GM23338 (cell line): ENCODE results near the gene GALNT15. TPM values are rescaled to one million over a fixed set of nuclear protein-coding genes. Genes with fewer than 3 reads are reported as not detected.

Experiments used
- ATAC-seq: fragments of 200-7000 bp; cut with Tn5 transposase; 3 replicates; pipeline ENCODE4 v1.9.1; 2020
- DNase-seq: peaks from one replicate; pipeline ENCODE4 v3.0.0-alpha.2; 2015; ENCODE audit warnings: low spot score
- H2AFZ ChIP-seq: fragments of 200-600 bp; sonication (generic); 2 replicates; pipeline ENCODE4 v1.8.0; 2016; ENCODE audit warnings: antibody characterized with exemption, mild to moderate bottlenecking, moderate library complexity
- H3F3A ChIP-seq: fragments of 200-600 bp; sonication (generic); replicated peaks from 2 replicates; pipeline ENCODE4 v1.8.0; 2017; ENCODE audit warnings: antibody characterized with exemption, mixed run types, low read depth
- H3K27ac ChIP-seq: fragments of 200-600 bp; sonication (generic); 2 replicates; pipeline ENCODE4 v1.6.1; 2016; ENCODE audit warnings: low read depth
- H3K27me3 ChIP-seq: fragments of 200-600 bp; sonication (generic); 2 replicates; pipeline ENCODE4 v1.8.0; 2016; ENCODE audit warnings: mild to moderate bottlenecking, mixed run types, moderate library complexity; ENCODE audit not compliant: insufficient read depth
- H3K36me3 ChIP-seq: fragments of 200-600 bp; sonication (generic); 2 replicates; pipeline ENCODE4 v1.8.0; 2016; ENCODE audit warnings: mild to moderate bottlenecking; ENCODE audit not compliant: insufficient read depth
- H3K4me1 ChIP-seq: fragments of 200-600 bp; sonication (generic); 2 replicates; pipeline ENCODE4 v1.8.0; 2016; ENCODE audit warnings: mild to moderate bottlenecking, moderate library complexity; ENCODE audit not compliant: insufficient read depth
- H3K4me2 ChIP-seq: fragments of 200-600 bp; sonication (generic); 2 replicates; pipeline ENCODE4 v1.7.1; 2017; ENCODE audit warnings: mixed run types
- H3K4me3 ChIP-seq: fragments of 200-600 bp; sonication (generic); 2 replicates; pipeline ENCODE4 v1.6.1; 2016; ENCODE audit warnings: mixed run types
- H3K79me2 ChIP-seq: fragments of 200-600 bp; sonication (generic); replicated peaks from 2 replicates; pipeline ENCODE4 v1.8.0; 2017; ENCODE audit warnings: mild to moderate bottlenecking; ENCODE audit not compliant: insufficient read depth
- H3K9me2 ChIP-seq: fragments of 200-600 bp; sonication (generic); 2 replicates; pipeline ENCODE4 v1.8.0; 2017; ENCODE audit not compliant: insufficient read depth
- H4K20me1 ChIP-seq: fragments of 200-600 bp; sonication (generic); replicated peaks from 2 replicates; pipeline ENCODE4 v1.8.0; 2017; ENCODE audit warnings: mild to moderate bottlenecking; ENCODE audit not compliant: insufficient read depth
- H3K27ac Mint-ChIP-seq: 2 replicates; pipeline ENCODE4 v1.8.0; 2020; ENCODE audit warnings: inconsistent platforms, mild to moderate bottlenecking, moderate library complexity, mixed read lengths
- H3K27me3 Mint-ChIP-seq: 3 replicates; pipeline ENCODE4 v1.8.0; 2022; ENCODE audit warnings: low read depth, mild to moderate bottlenecking, moderate library complexity, mixed read lengths, inconsistent platforms; ENCODE audit not compliant: insufficient read depth, poor library complexity
- H3K36me3 Mint-ChIP-seq: 3 replicates; pipeline ENCODE4 v1.8.0; 2021; ENCODE audit warnings: low read depth, mild to moderate bottlenecking, inconsistent platforms, moderate library complexity, mixed read lengths
- H3K4me1 Mint-ChIP-seq: 3 replicates; pipeline ENCODE4 v1.8.0; 2020; ENCODE audit warnings: mild to moderate bottlenecking, inconsistent platforms, mixed read lengths
- H3K4me3 Mint-ChIP-seq: 3 replicates; pipeline ENCODE4 v1.8.0; 2021; ENCODE audit warnings: moderate library complexity, mild to moderate bottlenecking, inconsistent platforms, mixed read lengths
- H3K9me3 Mint-ChIP-seq: 3 replicates; pipeline ENCODE4 v1.8.0; 2020; ENCODE audit warnings: moderate library complexity, mild to moderate bottlenecking, inconsistent platforms, mixed read lengths
- CREB1 ChIP-seq: fragments of 250-450 bp; sonication (Bioruptor Pico); IDR thresholded peaks from 2 replicates; pipeline ENCODE4 v1.5.0; 2020; ENCODE audit warnings: low read depth, mild to moderate bottlenecking, moderate library complexity
- ETS1 ChIP-seq: IDR thresholded peaks from 2 replicates; pipeline ENCODE4 v1.6.1; 2016; ENCODE audit warnings: antibody characterized with exemption
- EZH2 ChIP-seq: fragments of 200-600 bp; sonication (generic); IDR thresholded peaks from one replicate; pipeline ENCODE4 v1.8.0; 2017; ENCODE audit warnings: antibody characterized with exemption, mild to moderate bottlenecking, low read depth; ENCODE audit not compliant: unreplicated experiment
- EZH2phosphoT487 ChIP-seq: fragments of 200-600 bp; sonication (generic); IDR thresholded peaks from one replicate; pipeline ENCODE4 v1.8.1; 2018; ENCODE audit warnings: antibody characterized with exemption; ENCODE audit not compliant: unreplicated experiment
- JUNB ChIP-seq: IDR thresholded peaks from one replicate; pipeline ENCODE4 v1.6.1; 2016; ENCODE audit warnings: antibody characterized with exemption; ENCODE audit not compliant: unreplicated experiment
- NANOG ChIP-seq: IDR thresholded peaks from 2 replicates; pipeline ENCODE4 v1.6.1; 2016; ENCODE audit warnings: antibody characterized with exemption, borderline replicate concordance
- POLR2AphosphoS5 ChIP-seq: IDR thresholded peaks from 2 replicates; pipeline ENCODE4 v1.6.1; 2016; ENCODE audit warnings: antibody characterized with exemption, low read depth
- REST ChIP-seq: IDR thresholded peaks from one replicate; pipeline ENCODE4 v1.6.1; 2018; ENCODE audit warnings: antibody characterized with exemption; ENCODE audit not compliant: unreplicated experiment
- STAT1 ChIP-seq: IDR thresholded peaks from one replicate; pipeline ENCODE4 v1.6.1; 2016; ENCODE audit warnings: antibody characterized with exemption; ENCODE audit not compliant: unreplicated experiment
- ZNF114 ChIP-seq: fragments of 250-450 bp; sonication (Bioruptor Pico); IDR thresholded peaks from 2 replicates; pipeline ENCODE4 v1.5.0; 2020; ENCODE audit warnings: mild to moderate bottlenecking, moderate library complexity
- ZNF331 ChIP-seq: fragments of 250-450 bp; sonication (Bioruptor Pico); IDR thresholded peaks from 2 replicates; pipeline ENCODE4 v1.5.0; 2020; ENCODE audit warnings: low read depth, mild to moderate bottlenecking, moderate library complexity
- polyA plus RNA-seq: library from polyadenylated mRNA; unstranded; fragments of >200 nt; fragmentation: Nextera tagmentation; extraction: Ambion mirVana; gene quantifications from 2 replicates; pipeline ENCODE4 v1.2.1, GENCODE V29; 2016
- total RNA-seq: library from RNA; depleted of rRNA; stranded (reverse); fragments of >200 nt; shearing (Covaris generic); gene quantifications from 2 replicates; pipeline ENCODE4 v1.2.3, GENCODE V29; 2014
- TF ChIP-seq, protein P1 (sequence below), 2 experiments: fragments of 200-600 bp in 1 of 2; sonication (generic) in 1 of 2; conservative IDR thresholded peaks; 2 replicates each; pipeline versions ENCODE4 v1.5.1 to v1.6.1; 2016 to 2017; ENCODE audit warnings: antibody characterized with exemption in 2 of 2, low read depth in 2 of 2, mild to moderate bottlenecking in 2 of 2, moderate library complexity in 1 of 2

GALNT15 gene
- total and polyA plus RNA-seq, 2 experiments from 2014 or later, result 0.06 to 0.35 TPM

- H3K27ac ChIP-seq, result no peak overlapping the region
- no peak overlapping the region for H3K4me3 ChIP-seq
- TF ChIP-seq, protein P1, sequence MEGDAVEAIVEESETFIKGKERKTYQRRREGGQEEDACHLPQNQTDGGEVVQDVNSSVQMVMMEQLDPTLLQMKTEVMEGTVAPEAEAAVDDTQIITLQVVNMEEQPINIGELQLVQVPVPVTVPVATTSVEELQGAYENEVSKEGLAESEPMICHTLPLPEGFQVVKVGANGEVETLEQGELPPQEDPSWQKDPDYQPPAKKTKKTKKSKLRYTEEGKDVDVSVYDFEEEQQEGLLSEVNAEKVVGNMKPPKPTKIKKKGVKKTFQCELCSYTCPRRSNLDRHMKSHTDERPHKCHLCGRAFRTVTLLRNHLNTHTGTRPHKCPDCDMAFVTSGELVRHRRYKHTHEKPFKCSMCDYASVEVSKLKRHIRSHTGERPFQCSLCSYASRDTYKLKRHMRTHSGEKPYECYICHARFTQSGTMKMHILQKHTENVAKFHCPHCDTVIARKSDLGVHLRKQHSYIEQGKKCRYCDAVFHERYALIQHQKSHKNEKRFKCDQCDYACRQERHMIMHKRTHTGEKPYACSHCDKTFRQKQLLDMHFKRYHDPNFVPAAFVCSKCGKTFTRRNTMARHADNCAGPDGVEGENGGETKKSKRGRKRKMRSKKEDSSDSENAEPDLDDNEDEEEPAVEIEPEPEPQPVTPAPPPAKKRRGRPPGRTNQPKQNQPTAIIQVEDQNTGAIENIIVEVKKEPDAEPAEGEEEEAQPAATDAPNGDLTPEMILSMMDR (conservative IDR thresholded peaks at IDR 0.05; ENCODE audit: low read depth in 2 of 2), result no peak
- TF ChIP-seq REST, result no peak
- TF ChIP-seq ZNF331 (CRISPR knock-in tag), result no peak
- no peak for TF ChIP-seq STAT1
- TF ChIP-seq NANOG, result no peak
- H3K27me3 ChIP-seq, result no peaks in the 10 kb centered on the region
- no peak overlapping the region for H2AFZ ChIP-seq
- Mint-ChIP-seq H3K4me1 (no peaks in the 10 kb centered on the region), H3K9me3 (peaks cover 14% of the 10 kb centered on the region; the same call in 2 of the 3 replicates), H3K27me3 (peaks cover 6% of the 10 kb centered on the region), H3K4me3 (no peak overlapping the region), H3K27ac (no peak overlapping the region), H3K36me3 (no peaks in the 10 kb centered on the region)
- H3K36me3 ChIP-seq, result no peaks in the 10 kb centered on the region
- H3K4me1 ChIP-seq, result no peaks in the 10 kb centered on the region
- H3F3A ChIP-seq, result no peaks in the 10 kb centered on the region
- H3K79me2 ChIP-seq, result no peaks in the 10 kb centered on the region
- ATAC-seq, result no peak
- no peak for DNase-seq
- H4K20me1 ChIP-seq, result no peaks in the 10 kb centered on the region
- peaks cover 13% of the 10 kb centered on the region; the same call in 1 of the 2 replicates for H3K9me2 ChIP-seq
- no peak overlapping the region for H3K4me2 ChIP-seq
Observed at GRCh38 chr3:16171009-16171408, 3.5 kb upstream of the GALNT15 start.

DNA sequence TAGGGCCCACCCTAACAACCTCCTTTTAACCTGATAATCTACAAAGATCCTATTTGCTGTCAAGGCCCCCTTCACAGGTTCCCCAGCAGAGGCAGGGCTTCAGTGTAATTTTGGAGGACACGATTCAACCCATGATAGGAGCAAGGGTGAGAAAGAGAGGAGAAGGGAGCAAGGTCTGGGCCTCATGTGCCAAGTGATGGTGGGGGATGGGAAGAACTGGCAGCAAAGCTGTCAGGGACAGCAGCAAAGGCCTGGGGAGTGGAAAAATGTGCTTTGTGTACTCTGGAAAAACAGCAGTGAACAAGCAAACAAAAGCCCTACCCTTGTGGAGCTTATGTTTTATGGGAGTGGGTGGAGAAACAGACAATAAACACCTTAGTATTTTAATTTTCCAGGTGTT, 2.7 kb upstream of the GALNT15 start:
- H3K9me3 Mint-ChIP-seq, result peaks cover 6% of the 10 kb centered on the region; the same call in 1 of the 3 replicates
- Histone ChIP-seq H3F3A (no peaks in the 10 kb centered on the region), H3K4me3 (no peak overlapping the region), H3K27ac (no peak overlapping the region), H3K36me3 (no peaks in the 10 kb centered on the region), H2AFZ (no peak overlapping the region), H3K27me3 (no peaks in the 10 kb centered on the region), H3K79me2 (no peaks in the 10 kb centered on the region), H3K9me2 (peaks cover 13% of the 10 kb centered on the region; the same call in 1 of the 2 replicates), H3K4me1 (no peaks in the 10 kb centered on the region), H4K20me1 (no peaks in the 10 kb centered on the region), H3K4me2 (no peak overlapping the region)
- DNase-seq, result no peak
- no peak overlapping the region for H3K4me3 Mint-ChIP-seq
- H3K27ac Mint-ChIP-seq, result no peak overlapping the region
- no peak for TF ChIP-seq CREB1 (CRISPR knock-in tag)
- no peak for TF ChIP-seq ZNF114
- TF ChIP-seq STAT1, result no peak
- no peak for TF ChIP-seq ZNF331 (CRISPR knock-in tag)
- no peak for TF ChIP-seq EZH2
- no peak for TF ChIP-seq NANOG
- TF ChIP-seq ETS1, result no peak
- TF ChIP-seq, protein P1 (conservative IDR thresholded peaks at IDR 0.05; ENCODE audit: low read depth in 2 of 2), result no peak
- TF ChIP-seq EZH2phosphoT487, result no peak
- no peak for TF ChIP-seq JUNB
- TF ChIP-seq POLR2AphosphoS5, result no peak
- no peak for TF ChIP-seq REST
- no peaks in the 10 kb centered on the region for H3K36me3 Mint-ChIP-seq
- H3K27me3 Mint-ChIP-seq, result peaks cover 6% of the 10 kb centered on the region
- H3K4me1 Mint-ChIP-seq, result no peaks in the 10 kb centered on the region
- ATAC-seq, result no peak
